NCI-H82 (cell line): ENCODE measurements around the gene OPN4.
A peak's percentile ranks its signal among the peaks of the same experiment; 100 is the strongest.

Experiments
- DNase-seq: peaks from one replicate; lab custom pipeline; 2025; lab: John Stamatoyannopoulos, UW

OPN4 gene

GRCh38 chr10:86647773-86648703, 6.3 kb upstream of the OPN4 start:
- DNase-seq = no peak

DNA sequence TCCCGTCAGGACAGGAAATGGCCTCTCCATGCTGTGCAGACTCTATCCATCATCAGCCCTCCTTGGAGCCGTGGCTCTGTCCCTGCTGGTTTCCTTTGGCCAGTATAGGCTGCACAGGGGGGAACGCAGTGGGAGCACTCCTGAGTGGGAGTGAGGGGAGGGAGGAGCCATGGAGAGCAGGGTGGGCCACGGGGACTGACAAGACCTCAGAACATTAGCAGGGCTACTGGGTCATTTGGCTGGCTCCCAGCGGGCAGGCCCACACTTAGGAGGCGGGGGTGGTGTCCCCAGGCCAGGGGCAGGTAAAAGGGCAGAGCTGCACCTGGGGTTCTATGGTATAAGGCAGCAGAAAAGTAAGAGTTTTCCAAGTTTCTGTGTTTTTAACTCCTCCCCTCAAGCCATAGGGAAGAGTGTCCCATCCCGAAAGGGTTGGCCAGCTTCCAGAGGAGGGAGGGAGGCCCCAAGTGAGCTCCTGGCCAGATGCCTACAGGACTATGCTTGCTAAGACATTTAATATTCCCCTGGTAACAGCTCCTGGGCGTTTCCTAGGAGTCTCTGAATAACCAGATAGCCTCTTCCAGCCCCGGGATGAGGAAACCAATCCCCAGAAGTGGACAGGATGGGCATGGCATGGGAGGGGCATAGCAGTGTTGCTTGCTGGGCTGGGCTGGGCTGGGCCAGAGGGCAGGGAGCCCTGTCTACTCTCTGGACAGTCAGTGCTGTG, 5.5 kb upstream of the OPN4 start:
- peak; percentile 15 for DNase-seq

GRCh38 chr10:86649471-86650150, 4.7 kb upstream of the OPN4 start:
- peak; percentile 29 for DNase-seq

DNA sequence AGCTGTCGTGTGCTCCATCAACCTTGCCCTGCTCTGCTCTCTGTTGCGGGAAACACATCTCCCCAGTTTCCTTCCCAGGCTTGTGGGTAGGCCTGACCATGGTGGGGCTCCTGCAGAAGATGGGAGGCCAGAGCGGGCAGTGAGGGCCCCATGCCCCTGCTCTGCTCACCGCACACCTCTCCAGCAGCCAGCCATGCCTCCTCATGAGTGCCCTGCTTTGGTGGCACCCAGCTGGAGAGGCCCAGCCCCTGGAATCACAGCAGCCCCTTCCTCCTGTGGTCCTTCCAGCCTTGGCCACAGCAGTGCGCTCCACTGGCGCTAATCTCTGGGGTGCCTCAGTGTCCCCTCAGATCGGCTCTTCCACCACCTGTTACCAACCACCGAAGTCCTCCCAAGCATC, 4.2 kb upstream of the OPN4 start:
- DNase-seq = no peak

DNA sequence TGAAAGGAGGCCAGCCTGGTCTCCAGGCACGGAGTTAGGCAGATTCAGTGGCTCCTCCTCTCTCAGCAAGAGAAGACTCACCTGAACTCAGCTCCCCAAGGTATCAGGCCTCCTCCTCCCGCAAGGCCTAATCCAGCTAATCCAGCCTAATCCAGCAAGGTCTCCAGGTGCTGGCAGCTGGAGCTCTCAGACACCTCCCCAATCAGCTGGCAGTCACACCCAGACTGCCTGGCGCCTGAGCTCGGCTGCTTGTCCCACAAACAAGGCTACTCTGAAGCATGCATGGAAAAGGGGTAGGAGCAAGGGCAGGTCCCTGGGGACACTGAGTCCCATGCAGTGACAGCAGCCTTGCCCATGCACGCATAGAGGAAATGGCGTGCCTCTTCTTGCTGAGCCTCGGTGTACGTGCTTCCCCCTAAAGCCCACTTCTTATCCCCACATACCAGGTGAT, 3.3 kb upstream of the OPN4 start:
- DNase-seq = peak; percentile 88

DNA sequence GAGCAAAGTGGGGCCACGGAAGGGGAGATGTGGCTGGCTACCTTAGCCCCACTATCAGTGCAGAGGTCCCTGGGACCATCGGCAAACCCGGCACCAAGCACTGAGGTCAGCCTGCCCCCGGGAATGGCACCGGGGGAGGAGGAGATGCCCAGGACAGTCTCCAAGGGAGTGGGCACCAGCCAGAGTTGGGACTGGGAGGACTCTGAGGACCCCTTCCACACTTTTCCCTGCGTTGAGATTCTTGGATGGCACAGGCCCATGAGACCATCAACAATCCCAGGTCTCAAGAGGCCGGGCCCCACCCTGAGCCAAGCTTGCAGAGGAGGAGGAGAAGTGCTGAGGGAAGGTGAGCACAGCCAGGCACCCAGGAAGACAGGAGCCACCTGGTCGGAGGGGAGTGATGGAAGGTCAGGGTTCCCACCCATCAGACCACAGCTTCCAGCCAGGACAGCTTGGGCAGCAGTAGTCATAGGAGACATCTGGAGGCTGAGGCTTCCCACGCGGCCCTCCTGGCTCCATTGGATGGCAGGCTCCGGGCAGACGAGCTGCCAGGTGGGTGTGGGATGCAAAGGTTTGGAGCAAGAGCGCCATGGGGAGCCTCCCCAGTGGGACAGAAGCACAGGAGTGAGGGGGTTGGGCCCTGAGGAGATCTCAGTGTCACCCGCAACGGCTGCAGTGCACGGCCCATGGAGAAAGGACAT, 2.6 kb upstream of the OPN4 start:
- DNase-seq = no peak

DNA sequence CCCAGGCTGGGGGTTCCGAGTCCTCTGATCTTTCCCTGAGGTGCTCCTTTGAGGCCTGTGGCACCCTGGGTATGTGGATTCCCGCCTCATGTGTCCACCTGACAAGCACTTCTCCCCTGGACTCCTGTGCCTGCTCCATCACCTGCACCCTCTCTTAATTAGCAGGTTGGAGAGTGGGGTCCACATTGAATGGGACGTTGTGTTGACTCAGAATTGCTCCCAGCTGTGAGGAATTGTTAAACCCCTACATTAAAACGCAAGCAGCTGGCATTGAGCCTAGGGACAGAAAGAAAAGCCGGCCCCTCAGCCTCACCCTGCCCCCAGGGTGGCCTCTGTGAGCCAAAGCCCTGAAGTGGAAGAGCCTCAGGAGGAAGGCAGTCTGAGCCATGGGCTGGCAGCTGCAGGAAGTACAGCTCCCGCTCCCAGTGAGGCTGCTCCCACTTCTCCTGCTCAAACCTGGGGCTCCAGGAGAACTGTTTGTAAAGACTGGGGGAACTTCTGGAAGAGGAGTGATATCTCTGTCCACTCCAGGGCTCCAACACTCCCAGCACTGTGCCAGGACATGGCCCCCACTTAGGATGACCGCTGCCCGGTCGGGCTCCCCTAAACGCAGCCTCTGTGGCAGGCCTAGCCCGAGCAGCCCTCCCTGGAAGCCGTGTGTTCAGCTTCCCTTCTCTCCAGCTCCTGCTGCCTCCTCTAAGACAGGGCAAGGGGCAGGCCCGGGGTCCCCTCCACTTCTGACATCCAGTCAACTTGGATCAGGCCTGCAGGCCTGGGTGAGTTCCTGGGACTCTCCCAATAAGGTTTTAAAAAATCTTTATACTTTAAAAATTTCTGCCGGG, 1.8 kb upstream of the OPN4 start:
- peak; percentile 68 for DNase-seq

DNA sequence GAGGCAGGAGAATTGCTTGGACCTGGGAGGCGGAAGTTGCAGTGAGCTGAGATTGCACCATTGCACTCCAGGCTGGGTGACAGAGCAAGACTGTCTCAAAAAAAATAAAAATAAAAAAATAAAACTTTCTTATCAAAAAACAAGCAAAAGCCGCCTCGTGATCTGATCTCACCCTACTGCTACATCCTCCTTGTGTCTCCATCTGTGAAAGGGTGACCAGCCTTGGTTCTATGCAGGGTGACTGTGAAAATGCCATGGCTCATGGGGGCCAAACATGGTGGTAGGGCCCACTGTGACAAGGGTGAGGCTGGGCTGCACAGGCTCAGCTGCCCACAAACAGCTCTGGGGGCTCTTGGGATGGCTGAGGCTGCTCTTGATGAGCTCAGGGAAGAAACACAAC, 968 bp upstream of the OPN4 start:
- no peak for DNase-seq

GRCh38 chr10:86653987-86654386, 360 bp upstream of the OPN4 start:
- DNase-seq = no peak

DNA sequence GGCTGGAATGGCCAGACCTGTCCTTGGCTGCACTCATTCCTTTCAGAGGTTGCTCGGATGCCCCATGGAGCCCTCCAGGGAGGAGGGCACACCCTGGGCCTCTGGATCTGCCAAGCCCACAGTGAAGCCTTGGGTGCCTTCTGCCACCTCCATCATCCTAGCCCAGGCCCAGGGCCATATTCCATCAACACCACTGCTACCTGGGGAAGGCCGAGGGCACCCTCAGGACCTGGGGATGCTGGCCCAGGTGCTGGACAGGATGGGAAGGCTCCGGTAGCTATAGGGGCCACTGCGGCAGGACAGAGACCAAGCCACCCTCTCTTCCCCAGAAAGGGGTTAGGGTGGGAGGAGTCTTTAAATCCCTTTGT, 810 bp downstream of the OPN4 start:
- no peak for DNase-seq

DNA sequence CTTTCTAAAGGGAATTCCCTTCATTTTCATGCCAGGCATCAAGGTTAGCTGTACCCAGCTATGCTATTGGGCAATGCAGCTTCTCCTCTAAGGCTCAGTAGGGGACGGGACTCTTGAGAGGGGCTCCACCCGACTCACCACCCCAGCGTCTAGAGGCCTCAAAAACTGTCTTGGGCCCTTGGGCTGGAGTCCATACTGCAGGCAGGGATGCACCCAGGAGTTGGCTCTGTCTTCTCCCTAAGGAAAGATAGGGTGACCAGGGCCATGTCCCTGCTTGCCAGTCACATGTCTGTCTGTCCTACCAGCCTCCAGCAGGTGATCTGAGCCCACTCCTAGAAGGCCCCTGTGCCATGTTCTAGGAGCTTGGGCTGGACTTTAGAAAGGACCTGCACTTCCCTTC, 1.2 kb downstream of the OPN4 start:
- no peak for DNase-seq

GRCh38 chr10:86657011-86657395, 2.7 kb downstream of the OPN4 start:
- DNase-seq = no peak

- DNase-seq = no peak
Measured at GRCh38 chr10:86657396-86658011, 3.2 kb downstream of the OPN4 start.

DNA sequence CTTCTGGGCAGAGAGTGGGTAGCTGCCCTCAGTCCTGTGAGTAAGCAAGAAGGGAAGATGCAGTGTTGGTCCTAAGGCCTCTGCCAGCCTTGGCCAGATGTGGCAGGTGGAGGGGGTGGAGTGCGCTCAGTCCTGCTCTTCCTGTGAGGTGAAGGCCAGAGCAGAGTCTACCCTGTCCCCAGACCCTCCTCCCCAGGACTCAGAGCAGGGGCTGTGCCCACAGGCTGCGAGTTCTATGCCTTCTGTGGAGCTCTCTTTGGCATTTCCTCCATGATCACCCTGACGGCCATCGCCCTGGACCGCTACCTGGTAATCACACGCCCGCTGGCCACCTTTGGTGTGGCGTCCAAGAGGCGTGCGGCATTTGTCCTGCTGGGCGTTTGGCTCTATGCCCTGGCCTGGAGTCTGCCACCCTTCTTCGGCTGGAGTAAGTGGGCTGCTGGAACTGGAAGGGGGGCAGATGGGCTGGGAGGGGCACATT, 4.0 kb downstream of the OPN4 start:
- DNase-seq = no peak

DNA sequence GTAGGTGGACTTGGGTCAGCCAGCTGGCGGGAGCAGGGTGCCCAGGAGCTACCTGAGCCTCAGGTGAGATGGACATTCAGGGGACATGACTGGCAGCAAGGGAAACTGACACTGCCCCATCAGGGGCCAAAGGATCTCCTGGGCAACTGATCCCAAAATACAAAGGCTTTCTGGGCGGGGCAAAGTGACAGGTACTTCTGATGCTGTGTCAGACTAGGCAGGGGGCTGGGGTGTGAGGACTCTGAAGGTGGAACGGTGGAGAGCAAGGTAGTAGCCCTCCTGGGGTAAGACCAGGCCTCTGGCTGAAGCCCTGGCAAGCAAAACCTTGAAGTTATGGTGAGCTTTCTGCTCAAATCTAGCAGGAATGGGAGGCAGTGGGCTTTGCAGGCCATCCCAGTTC, 4.4 kb downstream of the OPN4 start:
- no peak for DNase-seq

DNA sequence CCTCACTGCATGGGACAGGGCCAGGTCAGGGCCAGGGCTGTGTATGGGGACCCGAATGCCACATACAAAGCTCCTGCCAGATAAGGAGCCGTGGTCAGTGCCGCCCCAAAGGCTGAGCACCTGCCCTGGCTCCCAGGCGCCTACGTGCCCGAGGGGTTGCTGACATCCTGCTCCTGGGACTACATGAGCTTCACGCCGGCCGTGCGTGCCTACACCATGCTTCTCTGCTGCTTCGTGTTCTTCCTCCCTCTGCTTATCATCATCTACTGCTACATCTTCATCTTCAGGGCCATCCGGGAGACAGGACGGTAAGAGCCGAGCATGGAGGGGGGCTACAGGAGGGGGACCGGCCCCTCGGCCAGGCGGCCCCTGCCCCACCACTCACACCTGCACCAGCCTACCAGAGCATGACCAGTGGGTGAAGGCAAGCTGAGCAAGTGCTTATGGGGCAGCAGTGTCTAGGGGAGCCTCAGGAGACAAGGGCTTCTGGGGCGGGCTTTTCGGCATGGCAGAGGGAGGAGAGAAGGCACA, 4.9 kb downstream of the OPN4 start:
- no peak for DNase-seq

DNA sequence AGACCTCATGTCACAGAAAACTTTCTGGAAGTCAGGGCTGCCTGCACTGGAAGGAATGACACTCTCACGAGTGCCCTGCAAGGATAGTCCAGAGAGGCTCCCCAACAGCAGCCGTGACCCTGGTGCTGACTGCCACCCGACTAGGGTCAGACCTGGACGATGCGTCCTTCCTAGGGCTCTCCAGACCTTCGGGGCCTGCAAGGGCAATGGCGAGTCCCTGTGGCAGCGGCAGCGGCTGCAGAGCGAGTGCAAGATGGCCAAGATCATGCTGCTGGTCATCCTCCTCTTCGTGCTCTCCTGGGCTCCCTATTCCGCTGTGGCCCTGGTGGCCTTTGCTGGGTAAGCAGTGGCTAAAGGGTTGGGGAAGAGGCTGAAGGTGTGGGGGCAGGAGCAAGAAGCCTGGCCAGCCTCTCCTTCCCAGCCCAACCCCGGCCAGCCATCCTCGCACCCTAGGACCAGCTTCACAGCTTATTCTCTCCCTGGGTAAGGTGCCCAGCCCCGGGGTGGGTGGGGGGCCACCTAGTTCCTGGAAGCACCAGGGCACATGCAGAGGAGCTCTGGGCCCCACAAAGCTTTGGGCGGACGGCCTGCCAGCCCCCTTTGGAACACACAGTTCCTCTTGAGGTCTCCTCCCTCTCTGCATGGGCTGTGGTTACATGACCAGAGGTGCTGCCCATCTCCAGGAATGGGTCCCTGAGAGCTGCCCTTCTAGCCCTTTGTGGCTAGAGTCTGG, 5.5 kb downstream of the OPN4 start:
- no peak for DNase-seq

DNA sequence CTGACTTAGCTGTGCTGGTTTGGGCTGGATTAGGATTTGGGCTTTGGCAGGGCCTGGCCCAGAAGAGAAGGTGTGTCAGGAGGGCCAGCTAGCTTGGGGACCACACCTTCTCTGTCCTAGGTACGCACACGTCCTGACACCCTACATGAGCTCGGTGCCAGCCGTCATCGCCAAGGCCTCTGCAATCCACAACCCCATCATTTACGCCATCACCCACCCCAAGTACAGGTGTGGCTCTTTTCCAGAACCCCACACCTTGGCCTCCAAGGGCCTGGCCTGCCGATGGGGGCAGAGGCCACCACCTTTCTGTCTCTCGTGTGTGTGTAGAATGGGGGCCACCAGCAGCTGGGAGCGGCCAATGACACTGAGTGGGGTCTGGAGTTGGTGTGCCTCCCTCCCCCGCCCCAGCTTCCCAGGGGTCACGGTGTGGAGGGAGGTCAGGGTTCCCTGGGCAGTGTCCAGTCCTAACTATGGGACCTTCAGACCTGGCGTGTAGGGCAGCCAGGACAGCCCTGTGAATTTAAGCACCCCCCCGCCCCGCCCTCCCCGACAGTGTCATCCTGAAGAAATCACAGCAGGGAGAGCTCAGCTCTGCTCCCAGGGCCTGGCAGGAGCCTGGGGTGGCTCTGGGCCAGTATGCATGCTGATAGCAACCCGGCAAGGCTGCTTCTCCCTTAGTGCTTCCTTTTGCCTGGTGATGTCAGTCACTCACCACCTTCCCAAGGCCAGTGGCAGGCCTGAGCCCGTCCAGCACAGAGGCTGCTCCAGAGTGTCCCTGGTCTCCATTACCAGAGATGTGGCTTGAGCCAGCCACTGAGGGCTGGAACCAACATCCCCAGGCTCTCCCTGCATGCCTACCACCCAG, 7.0 kb downstream of the OPN4 start:
- DNase-seq = no peak
